SK-N-SH treated with all-trans-retinoic acid at 6 μM for 48 hours (cell line): ENCODE measurements around the gene PAQR6.

ENCODE experiments used
- CSDC2 ChIP-seq: fragments of 250-450 bp; sonication (Bioruptor Pico); IDR thresholded peaks from 2 replicates; pipeline ENCODE4 v1.5.0; 2020; ENCODE audit warnings: mild to moderate bottlenecking, moderate library complexity
- TF ChIP-seq, protein P1 (sequence below): fragments of 250-450 bp; sonication (Bioruptor Pico); IDR thresholded peaks from 2 replicates; pipeline ENCODE4 v1.5.1; 2021; ENCODE audit warnings: mild to moderate bottlenecking, moderate library complexity

- no peak for TF ChIP-seq CSDC2
- TF ChIP-seq, protein P1, sequence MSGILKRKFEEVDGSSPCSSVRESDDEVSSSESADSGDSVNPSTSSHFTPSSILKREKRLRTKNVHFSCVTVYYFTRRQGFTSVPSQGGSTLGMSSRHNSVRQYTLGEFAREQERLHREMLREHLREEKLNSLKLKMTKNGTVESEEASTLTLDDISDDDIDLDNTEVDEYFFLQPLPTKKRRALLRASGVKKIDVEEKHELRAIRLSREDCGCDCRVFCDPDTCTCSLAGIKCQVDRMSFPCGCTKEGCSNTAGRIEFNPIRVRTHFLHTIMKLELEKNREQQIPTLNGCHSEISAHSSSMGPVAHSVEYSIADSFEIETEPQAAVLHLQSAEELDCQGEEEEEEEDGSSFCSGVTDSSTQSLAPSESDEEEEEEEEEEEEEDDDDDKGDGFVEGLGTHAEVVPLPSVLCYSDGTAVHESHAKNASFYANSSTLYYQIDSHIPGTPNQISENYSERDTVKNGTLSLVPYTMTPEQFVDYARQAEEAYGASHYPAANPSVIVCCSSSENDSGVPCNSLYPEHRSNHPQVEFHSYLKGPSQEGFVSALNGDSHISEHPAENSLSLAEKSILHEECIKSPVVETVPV (CRISPR knock-in tag), result no peak
Measured at GRCh38 chr1:156286061-156286460, 38.2 kb upstream of the PAQR6 start.
